Measurements from ENCODE around the gene FADS2. TPM values are rescaled to one million over a fixed set of nuclear protein-coding genes. Genes with fewer than 3 reads are reported as not detected.

Gene FADS2
- total RNA-seq, 1 experiment from 2014 or later, result 19.2 TPM

GRCh38 chr11:61912991-61913698 lies 85.0 kb downstream of the FADS2 start:
- H3K27ac Mint-ChIP-seq (ENCODE audit: unreplicated experiment), result no peak overlapping the region
- no TSS peak for BruUV-seq (replicated peaks)
- intact Hi-C loops (cut with micrococcal nuclease; ENCODE audit: unreplicated experiment), result no loop called here

GRCh38 chr11:61913699-61914395 lies 85.7 kb downstream of the FADS2 start:
- peaks cover 11% of the 10 kb centered on the region for H3K36me3 Mint-ChIP-seq (ENCODE audit: insufficient read depth, unreplicated experiment)
- CTCF ChIA-PET, result interaction anchor here (1.5 kb wide), 1 partner anchor 42 kb away, joined by 3 read pairs; no protein-coding TSS in a partner anchor
- BruUV-seq (replicated peaks), result no TSS peak
- no peak for TF ChIP-seq CTCF (IDR thresholded peaks at IDR 0.05; ENCODE audit: unreplicated experiment)
- peaks cover 74% of the 10 kb centered on the region for H3K27me3 Mint-ChIP-seq (ENCODE audit: unreplicated experiment)
- intact Hi-C loops (cut with micrococcal nuclease; ENCODE audit: unreplicated experiment), result no loop called here
- H3K4me1 Mint-ChIP-seq (ENCODE audit: low read depth, unreplicated experiment), result no peaks in the 10 kb centered on the region
- no peak overlapping the region for H3K4me3 Mint-ChIP-seq (ENCODE audit: low read depth, unreplicated experiment)
- H3K9me3 Mint-ChIP-seq (ENCODE audit: low read depth, unreplicated experiment), result no peaks in the 10 kb centered on the region
- no peak for DNase-seq
- H3K27ac Mint-ChIP-seq (ENCODE audit: unreplicated experiment), result no peak overlapping the region

More at GRCh38 chr11:61912991-61913698, 85.0 kb downstream of the FADS2 start:
- Mint-ChIP-seq H3K27me3 (ENCODE audit: unreplicated experiment) (peaks cover 67% of the 10 kb centered on the region), H3K9me3 (ENCODE audit: low read depth, unreplicated experiment) (no peaks in the 10 kb centered on the region), H3K36me3 (ENCODE audit: insufficient read depth, unreplicated experiment) (peaks cover 8% of the 10 kb centered on the region), H3K4me1 (ENCODE audit: low read depth, unreplicated experiment) (no peaks in the 10 kb centered on the region), H3K4me3 (ENCODE audit: low read depth, unreplicated experiment) (no peak overlapping the region)
- no peak for DNase-seq
- no peak for TF ChIP-seq CTCF (IDR thresholded peaks at IDR 0.05; ENCODE audit: unreplicated experiment)
- CTCF ChIA-PET, result no interaction called here

GRCh38 chr11:61914471-61915171 lies 86.5 kb downstream of the FADS2 start:
- no TSS peak for BruUV-seq (replicated peaks)
- intact Hi-C loops (cut with micrococcal nuclease; ENCODE audit: unreplicated experiment), result no loop called here
- no peak for DNase-seq
- H3K9me3 Mint-ChIP-seq (ENCODE audit: low read depth, unreplicated experiment), result no peaks in the 10 kb centered on the region
- peaks cover 82% of the 10 kb centered on the region for H3K27me3 Mint-ChIP-seq (ENCODE audit: unreplicated experiment)
- CTCF ChIA-PET, result interaction anchor here (0.7 to 1.5 kb wide), 2 partner anchors 42 to 74 kb away, joined by 3 to 4 read pairs; no protein-coding TSS in a partner anchor
- no peak for TF ChIP-seq CTCF (IDR thresholded peaks at IDR 0.05; ENCODE audit: unreplicated experiment)
- H3K27ac Mint-ChIP-seq (ENCODE audit: unreplicated experiment), result no peak overlapping the region
- no peaks in the 10 kb centered on the region for H3K4me1 Mint-ChIP-seq (ENCODE audit: low read depth, unreplicated experiment)
- peaks cover 11% of the 10 kb centered on the region for H3K36me3 Mint-ChIP-seq (ENCODE audit: insufficient read depth, unreplicated experiment)
- no peak overlapping the region for H3K4me3 Mint-ChIP-seq (ENCODE audit: low read depth, unreplicated experiment)

GRCh38 chr11:61916737-61917333 lies 88.7 kb downstream of the FADS2 start:
- DNase-seq, result no peak
- no peak for TF ChIP-seq CTCF (IDR thresholded peaks at IDR 0.05; ENCODE audit: unreplicated experiment)
- peaks cover 8% of the 10 kb centered on the region for H3K4me1 Mint-ChIP-seq (ENCODE audit: low read depth, unreplicated experiment)
- no peaks in the 10 kb centered on the region for H3K9me3 Mint-ChIP-seq (ENCODE audit: low read depth, unreplicated experiment)
- intact Hi-C loops (cut with micrococcal nuclease; ENCODE audit: unreplicated experiment), result no loop called here
- peaks cover 100% of the 10 kb centered on the region for H3K27me3 Mint-ChIP-seq (ENCODE audit: unreplicated experiment)
- no TSS peak for BruUV-seq (replicated peaks)
- H3K36me3 Mint-ChIP-seq (ENCODE audit: insufficient read depth, unreplicated experiment), result peaks cover 11% of the 10 kb centered on the region
- H3K4me3 Mint-ChIP-seq (ENCODE audit: low read depth, unreplicated experiment), result peak overlapping the region; percentile 79
- H3K27ac Mint-ChIP-seq (ENCODE audit: unreplicated experiment), result no peak overlapping the region
- CTCF ChIA-PET, result interaction anchor here (0.6 kb wide), 1 partner anchor 91 kb away, joined by 3 read pairs; no protein-coding TSS in a partner anchor

Measured in Calu3 (cell line).